ENCODE data around the gene CHST8.

CHST8 gene

DNA sequence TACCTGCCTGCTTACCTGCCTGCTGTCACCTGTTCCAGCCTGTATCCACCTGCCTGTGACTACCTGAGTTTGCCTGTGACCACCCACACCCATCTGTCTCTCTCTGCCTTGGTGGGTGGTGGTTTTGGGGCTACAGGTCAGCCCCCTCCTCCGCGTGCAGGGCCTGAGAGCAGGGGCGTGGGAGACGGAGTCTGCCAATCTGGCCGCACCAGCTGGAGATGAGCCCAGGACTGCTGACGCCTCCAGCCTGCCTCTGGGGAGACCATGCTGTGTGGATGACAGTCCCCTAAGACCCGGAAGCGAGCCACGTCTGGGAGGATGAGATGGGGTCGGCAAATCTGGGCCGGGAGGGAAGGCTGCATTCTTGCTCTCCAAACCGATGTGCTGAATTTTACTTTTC lies 159.0 kb downstream of the CHST8 start:
- Mint-ChIP-seq H3K27ac (no peak overlapping the region), H3K4me3 (no peak overlapping the region), H3K27me3 (peaks cover 28% of the 10 kb centered on the region), H3K9me3 (no peaks in the 10 kb centered on the region), H3K4me1 (peaks cover 3% of the 10 kb centered on the region), H3K36me3 (ENCODE audit: low read depth) (no peaks in the 10 kb centered on the region)
- ATAC-seq (no peak), DNase-seq (no peak)

DNA sequence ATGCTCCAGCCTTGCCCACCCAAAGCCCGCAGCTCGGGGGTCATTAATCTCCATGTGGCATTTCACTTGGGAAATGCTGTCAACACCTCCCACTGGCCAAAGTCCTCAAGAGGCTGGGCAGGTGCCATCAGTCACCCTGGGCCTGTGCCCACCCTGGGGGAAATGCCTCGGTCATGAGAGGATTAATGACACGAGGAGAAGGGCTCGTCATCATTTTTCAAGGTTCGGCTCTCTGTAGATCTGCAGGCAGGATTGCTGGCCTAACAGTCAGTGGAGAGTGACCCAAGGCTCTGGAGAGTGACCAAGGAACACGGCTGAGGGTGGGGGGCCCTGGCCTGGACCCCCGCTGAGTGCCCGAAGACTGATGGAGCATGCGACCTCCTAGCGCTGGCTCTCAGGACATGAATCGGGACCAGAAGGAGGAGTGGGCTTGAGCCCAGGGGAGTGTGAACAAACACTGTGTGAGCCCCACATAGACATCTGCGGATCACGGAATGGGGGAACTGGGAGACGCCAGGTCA lies 159.7 kb downstream of the CHST8 start:
- H3K4me1 Mint-ChIP-seq = peaks cover 3% of the 10 kb centered on the region
- ATAC-seq (no peak), DNase-seq (no peak)
- H3K4me3 Mint-ChIP-seq = no peak overlapping the region
- H3K36me3 Mint-ChIP-seq (ENCODE audit: low read depth) = no peaks in the 10 kb centered on the region
- no peak overlapping the region for H3K27ac Mint-ChIP-seq
- H3K9me3 Mint-ChIP-seq = no peaks in the 10 kb centered on the region
- H3K27me3 Mint-ChIP-seq = peaks cover 24% of the 10 kb centered on the region

DNA sequence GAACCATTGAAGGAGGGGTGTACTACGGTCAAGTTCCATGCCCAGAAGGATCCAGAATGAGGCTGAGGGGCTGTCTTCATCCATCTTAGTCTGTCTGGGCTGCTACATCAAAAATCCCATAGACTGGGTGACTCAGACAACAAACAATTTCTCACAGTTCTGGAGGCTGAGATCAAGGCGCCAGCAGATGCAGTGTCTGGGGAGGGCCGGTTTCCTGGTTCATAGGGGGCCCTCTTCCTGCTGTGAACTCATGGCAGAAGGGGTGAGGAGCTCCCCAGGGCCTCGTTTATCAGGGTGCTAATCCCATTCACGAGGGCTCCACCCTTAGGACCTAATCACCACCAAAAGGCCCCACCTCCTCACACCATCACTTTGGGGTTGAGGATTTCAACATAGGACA lies 160.2 kb downstream of the CHST8 start:
- no peaks in the 10 kb centered on the region for H3K9me3 Mint-ChIP-seq
- H3K4me3 Mint-ChIP-seq = no peak overlapping the region
- no peaks in the 10 kb centered on the region for H3K36me3 Mint-ChIP-seq (ENCODE audit: low read depth)
- no peak overlapping the region for H3K27ac Mint-ChIP-seq
- peaks cover 24% of the 10 kb centered on the region for H3K27me3 Mint-ChIP-seq
- no peak for ATAC-seq
- DNase-seq = no peak
- peaks cover 3% of the 10 kb centered on the region for H3K4me1 Mint-ChIP-seq

DNA sequence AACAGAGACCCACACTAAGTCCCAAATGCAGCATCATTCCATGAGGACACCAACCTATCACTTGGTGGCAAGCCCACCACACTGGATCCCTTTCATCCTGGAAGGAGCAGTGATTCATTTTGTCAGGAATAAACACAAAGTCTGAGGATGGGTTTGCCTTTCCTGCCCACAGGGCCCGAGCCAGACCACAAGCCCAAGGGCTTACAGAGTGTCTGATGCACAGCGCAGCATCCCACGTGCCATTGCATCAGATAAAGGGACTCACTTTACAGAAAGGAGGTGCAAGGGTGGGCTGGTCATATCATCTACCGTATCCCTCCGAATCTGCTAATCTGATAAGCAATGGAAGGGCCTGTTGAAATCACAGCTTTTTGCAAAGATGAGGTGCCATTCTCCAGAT lies 162.7 kb downstream of the CHST8 start:
- Mint-ChIP-seq H3K27me3 (peaks cover 19% of the 10 kb centered on the region), H3K27ac (no peak overlapping the region), H3K4me3 (no peak overlapping the region), H3K36me3 (ENCODE audit: low read depth) (no peaks in the 10 kb centered on the region), H3K9me3 (no peaks in the 10 kb centered on the region), H3K4me1 (no peaks in the 10 kb centered on the region)
- DNase-seq (no peak), ATAC-seq (no peak)

DNA sequence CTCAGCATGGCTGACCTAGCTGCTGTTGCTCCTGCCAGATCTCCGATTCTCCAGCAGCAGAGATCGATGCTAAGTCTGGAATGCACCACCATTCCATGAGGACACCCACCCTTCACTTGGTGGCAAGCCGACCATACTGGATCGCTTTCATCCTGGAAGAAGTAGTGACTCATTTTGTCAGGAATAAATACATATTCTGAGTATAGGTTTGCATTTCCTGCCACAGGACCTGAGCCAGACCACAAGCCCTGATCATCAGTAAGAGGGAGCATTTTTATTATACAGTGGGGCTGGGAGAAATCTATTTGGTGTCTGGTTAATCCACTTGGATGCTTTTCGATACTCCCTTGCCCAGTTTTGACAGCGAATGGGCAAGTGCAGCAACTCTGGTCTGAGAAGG lies 164.0 kb downstream of the CHST8 start:
- H3K36me3 Mint-ChIP-seq (ENCODE audit: low read depth) = no peaks in the 10 kb centered on the region
- DNase-seq (no peak), ATAC-seq (no peak)
- H3K27ac Mint-ChIP-seq = no peak overlapping the region
- H3K9me3 Mint-ChIP-seq = no peaks in the 10 kb centered on the region
- H3K27me3 Mint-ChIP-seq = peaks cover 17% of the 10 kb centered on the region
- no peak overlapping the region for H3K4me3 Mint-ChIP-seq
- H3K4me1 Mint-ChIP-seq = no peaks in the 10 kb centered on the region

DNA sequence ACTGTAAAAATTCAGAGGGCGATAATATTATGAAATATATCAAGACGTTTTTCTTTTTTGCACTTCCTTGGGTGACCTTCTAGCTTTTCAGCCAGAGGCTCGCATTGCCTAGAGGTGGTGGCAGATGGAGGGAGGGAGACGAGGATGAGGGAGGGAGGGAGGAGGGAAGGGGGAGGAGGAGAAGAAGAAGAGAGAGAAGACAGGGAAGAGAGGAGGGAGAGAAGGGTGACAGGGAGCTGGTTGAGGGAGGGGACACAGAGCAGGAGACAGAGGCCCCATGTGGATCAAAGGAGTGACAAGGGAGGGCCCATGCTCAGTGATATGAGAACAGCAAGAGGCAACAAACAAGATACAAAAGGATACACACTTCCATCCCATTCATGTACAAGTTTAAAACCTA lies 166.9 kb downstream of the CHST8 start:
- H3K27ac Mint-ChIP-seq = no peak overlapping the region
- H3K4me3 Mint-ChIP-seq = no peak overlapping the region
- no peaks in the 10 kb centered on the region for H3K4me1 Mint-ChIP-seq
- H3K36me3 Mint-ChIP-seq (ENCODE audit: low read depth) = no peaks in the 10 kb centered on the region
- peaks cover 30% of the 10 kb centered on the region for H3K27me3 Mint-ChIP-seq
- no peak for DNase-seq
- ATAC-seq = no peak
- no peaks in the 10 kb centered on the region for H3K9me3 Mint-ChIP-seq

DNA sequence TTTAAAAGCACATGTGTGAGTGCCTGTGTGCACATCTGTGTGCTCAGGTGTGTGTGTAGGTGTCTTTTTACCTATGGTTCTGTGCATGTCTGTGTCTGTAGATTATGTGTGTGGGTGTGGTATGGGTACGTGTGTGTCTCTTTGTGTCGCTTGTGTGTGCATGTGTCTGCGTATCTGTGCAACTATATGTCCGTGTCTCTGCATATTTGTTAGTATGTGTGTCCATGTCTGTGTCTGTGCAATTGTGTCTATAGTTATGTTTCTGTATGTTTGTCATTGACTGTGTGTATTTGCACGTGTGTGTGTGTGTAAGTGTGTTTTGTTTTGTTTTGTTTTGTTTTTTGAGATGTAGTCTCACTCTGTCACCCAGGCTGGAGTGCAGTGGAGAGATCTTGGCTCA lies 167.6 kb downstream of the CHST8 start:
- H3K27ac Mint-ChIP-seq = no peak overlapping the region

DNA sequence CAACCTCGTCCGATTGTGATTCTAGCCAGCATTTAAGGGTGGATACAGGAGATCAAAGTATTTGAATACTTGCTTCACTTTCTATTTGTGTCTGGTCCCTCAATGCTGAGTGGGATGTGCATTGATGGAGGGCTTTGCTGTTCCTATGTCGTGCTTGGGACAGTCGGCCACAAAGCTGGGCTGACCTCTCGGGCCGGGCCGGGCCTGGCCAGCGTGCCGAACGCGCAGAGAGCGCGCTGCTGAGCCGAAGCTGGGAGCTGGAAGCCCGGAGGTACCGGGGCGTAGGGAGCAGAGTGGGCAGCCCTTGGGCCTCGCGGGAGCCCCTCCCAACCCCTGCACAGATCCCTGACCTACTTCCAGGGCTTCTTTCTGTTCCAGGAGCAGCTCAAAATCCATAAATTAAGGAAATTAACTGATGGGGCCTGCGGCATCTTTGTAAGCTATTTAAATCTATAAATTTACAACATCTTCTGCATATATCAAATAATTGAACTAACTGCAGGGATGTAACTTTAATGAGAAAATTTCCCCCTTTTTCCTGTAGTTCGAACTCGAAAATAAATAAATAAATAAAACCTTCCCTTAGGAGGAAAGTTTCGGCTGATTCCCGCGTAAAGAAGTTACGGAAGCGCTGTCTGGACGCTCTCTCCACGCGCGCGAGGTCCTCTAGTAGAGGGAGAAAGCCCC lies 173.1 kb downstream of the CHST8 start:
- DNase-seq = no peak
- H3K36me3 Mint-ChIP-seq (ENCODE audit: low read depth) = no peaks in the 10 kb centered on the region
- no peak overlapping the region for H3K27ac Mint-ChIP-seq
- peak overlapping the region; percentile 61 for H3K4me3 Mint-ChIP-seq
- H3K4me1 Mint-ChIP-seq = peaks cover 2% of the 10 kb centered on the region
- H3K27me3 Mint-ChIP-seq = peaks cover 47% of the 10 kb centered on the region
- no peak for ATAC-seq
- H3K9me3 Mint-ChIP-seq = no peaks in the 10 kb centered on the region

More for the DNA sequence above, 167.6 kb downstream of the CHST8 start:
- DNase-seq (no peak), ATAC-seq (no peak)
- Mint-ChIP-seq H3K36me3 (ENCODE audit: low read depth) (no peaks in the 10 kb centered on the region), H3K4me1 (no peaks in the 10 kb centered on the region), H3K4me3 (no peak overlapping the region), H3K9me3 (no peaks in the 10 kb centered on the region), H3K27me3 (peaks cover 35% of the 10 kb centered on the region)

DNA sequence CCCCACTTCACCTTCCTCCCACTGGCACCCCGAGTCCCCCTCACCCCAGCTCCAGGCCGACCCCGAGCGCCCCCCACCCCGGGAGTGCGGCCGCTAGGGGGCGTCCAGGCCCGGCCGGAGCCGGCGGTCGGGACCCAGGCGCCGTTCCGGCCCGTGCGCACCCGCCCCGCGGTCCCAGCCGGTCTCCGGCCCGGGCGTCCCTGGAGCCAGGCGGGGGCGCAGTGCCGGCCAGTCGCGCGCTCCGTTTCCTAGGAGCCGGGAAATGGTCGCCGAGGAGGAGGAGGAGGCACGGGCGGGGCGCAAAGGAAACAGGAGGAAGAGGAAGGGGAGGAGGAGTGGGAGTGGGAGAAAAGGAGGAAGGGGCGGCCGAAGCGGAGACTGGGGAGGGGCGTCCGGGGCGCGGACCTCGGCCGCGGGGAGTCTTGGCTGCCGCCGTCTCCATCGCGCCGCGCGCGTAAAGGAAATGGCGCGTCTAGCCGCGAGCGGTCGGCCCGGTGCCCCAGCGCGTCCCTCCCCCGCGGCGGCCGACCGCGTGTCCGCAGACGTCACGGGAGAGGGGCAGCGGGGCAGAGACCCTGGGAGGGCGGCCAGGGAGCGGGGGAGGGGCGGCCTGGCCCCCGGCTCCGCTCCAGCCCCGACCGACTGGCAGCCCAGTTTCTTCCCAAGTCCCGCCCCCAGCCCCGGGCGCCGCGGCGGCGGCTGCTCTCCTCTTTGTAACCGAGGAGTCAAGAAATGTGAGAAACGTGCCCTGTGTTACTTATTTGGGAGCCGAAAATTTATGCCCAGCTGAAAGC lies 173.8 kb downstream of the CHST8 start:
- Mint-ChIP-seq H3K36me3 (ENCODE audit: low read depth) (no peaks in the 10 kb centered on the region), H3K9me3 (no peaks in the 10 kb centered on the region), H3K27ac (no peak overlapping the region), H3K27me3 (peaks cover 49% of the 10 kb centered on the region), H3K4me3 (peak overlapping the region; percentile 61), H3K4me1 (peaks cover 2% of the 10 kb centered on the region)
- peak; percentile 74 for DNase-seq
- peak; percentile 66 for ATAC-seq

DNA sequence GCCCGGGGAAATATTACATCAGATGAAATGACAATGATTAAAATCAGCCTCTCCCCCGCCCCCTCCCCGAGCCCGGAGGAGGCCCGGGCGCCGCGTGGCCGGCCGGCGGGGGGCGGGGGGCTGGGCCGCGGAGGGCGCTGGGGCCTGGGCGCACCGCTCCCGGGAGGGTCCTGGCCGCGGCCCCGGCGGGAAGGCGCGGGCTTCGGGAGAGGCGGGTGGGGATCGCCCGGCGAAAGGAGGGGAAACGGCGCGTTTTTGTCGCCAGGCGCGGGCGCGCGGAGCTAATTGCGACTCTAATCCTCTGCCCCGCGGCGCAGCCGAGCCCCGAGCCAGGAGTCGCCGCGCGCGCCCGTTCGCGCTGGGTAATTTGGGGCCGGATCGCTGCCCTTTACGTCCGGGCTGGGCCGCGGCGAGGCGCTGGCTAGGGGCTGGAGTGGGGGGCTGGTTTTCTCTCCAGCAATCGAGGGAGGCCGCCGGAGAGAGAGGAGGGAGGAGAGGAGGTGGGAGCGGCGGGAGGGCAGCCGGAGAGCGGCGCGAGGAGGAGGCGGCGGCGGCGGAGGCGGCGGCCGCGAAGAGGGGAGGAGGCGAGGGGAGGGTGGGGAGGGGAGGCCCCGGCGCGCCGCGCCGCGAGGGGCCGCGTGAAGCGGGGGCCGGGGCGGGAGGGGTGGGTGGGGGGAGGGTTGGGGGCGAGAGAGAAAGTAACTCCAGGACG lies 174.6 kb downstream of the CHST8 start, which contains the start of gene KCTD15:
KCTD15 (plus strand) TSS at position 707 of the 712 bp plus-strand sequence. CDS start 3,585 bp downstream, outside the sequence.
- Mint-ChIP-seq H3K27ac (no peak within 1 kb of the TSS), H3K27me3 (peaks cover 45% of the 10 kb centered on the region), H3K36me3 (ENCODE audit: low read depth) (no peaks in the 10 kb centered on the region), H3K4me1 (peaks cover 2% of the 10 kb centered on the region), H3K4me3 (peak within 1 kb of the TSS; percentile 72), H3K9me3 (no peaks in the 10 kb centered on the region)
- DNase-seq (peak; percentile 51), ATAC-seq (peak; percentile 12)

DNA sequence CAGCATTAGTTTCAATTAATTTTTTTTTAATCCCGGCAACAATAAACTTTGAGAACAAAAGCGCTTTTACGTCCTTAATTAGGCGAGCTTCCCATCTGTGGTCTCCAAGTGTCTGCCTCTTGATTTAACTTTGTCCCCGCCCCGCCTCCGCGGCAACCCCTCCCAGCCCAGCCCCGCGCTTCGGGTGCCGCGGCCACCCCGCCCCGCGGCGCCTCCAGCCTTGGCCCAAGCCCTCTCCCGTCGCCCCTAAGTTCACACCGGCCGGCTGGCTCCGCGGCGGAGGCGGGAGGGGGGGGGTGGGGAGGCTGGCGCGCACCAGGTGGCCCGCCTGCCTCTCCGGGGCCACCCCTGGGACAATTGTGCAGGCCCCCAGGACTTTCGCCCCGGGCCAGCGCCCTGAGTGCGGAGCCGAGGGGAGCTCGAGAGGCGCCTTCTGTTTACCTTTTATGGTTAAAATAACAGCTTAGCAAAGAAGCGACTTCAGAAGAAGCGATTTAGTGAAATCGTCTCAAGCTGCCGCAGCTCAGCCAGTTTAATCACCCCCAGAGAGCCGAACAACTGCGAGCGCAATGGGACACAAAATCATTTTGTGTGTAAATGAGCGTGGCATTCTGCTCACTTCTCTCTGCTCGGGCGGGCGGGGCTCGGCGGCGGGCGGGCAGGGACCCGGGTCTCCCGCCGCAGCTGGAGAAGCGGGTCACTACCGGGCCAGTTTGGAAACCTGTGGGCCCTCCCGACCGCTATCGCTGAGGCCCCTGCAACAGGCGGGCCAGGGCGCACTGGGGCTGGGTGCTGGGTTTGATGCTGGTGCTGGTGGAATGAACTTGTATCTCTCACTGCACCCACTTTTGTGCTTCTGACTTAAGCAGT lies 176.3 kb downstream of the CHST8 start:
- ATAC-seq (no peak), DNase-seq (peak; percentile 38)
- Mint-ChIP-seq H3K36me3 (ENCODE audit: low read depth) (no peaks in the 10 kb centered on the region), H3K27ac (no peak overlapping the region), H3K4me1 (peaks cover 2% of the 10 kb centered on the region), H3K4me3 (peak overlapping the region; percentile 72), H3K27me3 (peaks cover 34% of the 10 kb centered on the region), H3K9me3 (no peaks in the 10 kb centered on the region)

DNA sequence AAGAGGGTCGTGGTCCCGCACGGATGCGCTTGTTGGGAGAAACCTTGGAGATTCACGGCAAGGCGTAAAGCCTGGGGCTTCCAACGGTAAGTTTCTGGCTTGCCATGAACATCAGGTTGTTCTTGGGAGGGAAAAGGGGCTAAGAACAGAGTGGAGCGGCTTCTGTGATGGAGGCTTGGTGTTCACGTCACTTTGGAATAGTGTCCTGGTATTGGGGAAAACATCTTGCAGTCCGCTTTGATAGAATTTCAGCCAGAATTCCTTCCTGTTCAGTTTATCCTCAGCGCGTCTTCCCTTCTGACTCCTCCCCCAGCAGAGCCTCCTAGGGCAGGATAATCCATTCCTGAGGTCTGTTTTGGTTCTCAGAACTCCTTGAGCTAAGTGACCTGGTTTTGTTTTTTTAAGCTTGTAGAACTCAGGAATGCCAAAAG lies 176.9 kb downstream of the CHST8 start:
- H3K4me3 Mint-ChIP-seq = no peak overlapping the region
- no peak overlapping the region for H3K27ac Mint-ChIP-seq
- no peaks in the 10 kb centered on the region for H3K9me3 Mint-ChIP-seq
- H3K36me3 Mint-ChIP-seq (ENCODE audit: low read depth) = no peaks in the 10 kb centered on the region
- H3K27me3 Mint-ChIP-seq = peaks cover 28% of the 10 kb centered on the region
- ATAC-seq (no peak), DNase-seq (no peak)
- peaks cover 2% of the 10 kb centered on the region for H3K4me1 Mint-ChIP-seq

DNA sequence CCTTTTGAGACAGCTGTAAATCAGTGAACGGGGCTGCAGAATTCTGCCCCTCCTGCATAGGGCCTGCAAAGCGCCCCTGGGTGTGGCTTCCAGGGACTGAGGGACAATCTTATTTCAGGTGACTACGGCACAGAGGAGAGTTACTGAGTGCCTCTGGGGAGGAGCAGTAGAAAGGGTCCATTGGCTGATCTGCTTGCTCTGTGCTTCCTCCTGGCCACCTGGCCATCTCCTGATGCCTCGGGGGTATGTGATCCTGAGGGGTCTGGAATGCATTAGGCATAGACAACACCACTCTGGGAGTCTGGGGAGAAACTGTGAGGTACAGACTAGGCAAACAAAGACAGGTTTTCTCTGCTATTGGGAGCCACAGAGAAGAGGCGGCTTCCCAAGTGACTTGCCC lies 177.7 kb downstream of the CHST8 start:
- H3K4me3 Mint-ChIP-seq = no peak overlapping the region
- ATAC-seq (no peak), DNase-seq (no peak)
- peaks cover 2% of the 10 kb centered on the region for H3K4me1 Mint-ChIP-seq
- H3K27me3 Mint-ChIP-seq = peaks cover 22% of the 10 kb centered on the region
- H3K9me3 Mint-ChIP-seq = no peaks in the 10 kb centered on the region
- H3K27ac Mint-ChIP-seq = no peak overlapping the region
- no peaks in the 10 kb centered on the region for H3K36me3 Mint-ChIP-seq (ENCODE audit: low read depth)
